Ishikawa (cell line): ENCODE results near the gene SPATA16.

Source experiments
- CEBPB ChIP-seq: IDR thresholded peaks from 2 replicates; pipeline ENCODE4 v1.6.1; 2012
- CREB1 ChIP-seq: IDR thresholded peaks from 2 replicates; pipeline ENCODE4 v1.6.1; 2012; ENCODE audit warnings: low read depth
- EGR1 ChIP-seq: IDR thresholded peaks from 2 replicates; pipeline ENCODE4 v1.6.1; 2012
- EP300 ChIP-seq: IDR thresholded peaks from 2 replicates; pipeline ENCODE4 v1.6.1; 2012; ENCODE audit warnings: borderline replicate concordance
- FOXM1 ChIP-seq: IDR thresholded peaks from 2 replicates; pipeline ENCODE4 v1.6.1; 2012; ENCODE audit warnings: low read depth, borderline replicate concordance
- NFIC ChIP-seq: IDR thresholded peaks from 2 replicates; pipeline ENCODE4 v1.6.1; 2012
- RAD21 ChIP-seq: IDR thresholded peaks from 2 replicates; pipeline ENCODE4 v1.6.1; 2012; ENCODE audit warnings: low read depth
- TAF1 ChIP-seq: IDR thresholded peaks from 2 replicates; pipeline ENCODE4 v1.6.1; 2012; ENCODE audit warnings: low read depth, mild to moderate bottlenecking
- TCF12 ChIP-seq: IDR thresholded peaks from 2 replicates; pipeline ENCODE4 v1.6.1; 2012; ENCODE audit warnings: low read depth
- TEAD4 ChIP-seq: IDR thresholded peaks from 2 replicates; pipeline ENCODE4 v1.6.1; 2012
- USF1 ChIP-seq: IDR thresholded peaks from 2 replicates; pipeline ENCODE4 v1.6.1; 2012
- YY1 ChIP-seq: IDR thresholded peaks from 2 replicates; pipeline ENCODE4 v1.6.1; 2012; ENCODE audit warnings: low read depth
- ZBTB7A ChIP-seq: IDR thresholded peaks from 2 replicates; pipeline ENCODE4 v1.6.1; 2012; ENCODE audit warnings: low read depth
- TF ChIP-seq, protein P1 (sequence below): IDR thresholded peaks from 2 replicates; pipeline ENCODE4 v1.6.1; 2012; ENCODE audit warnings: low read depth, mild to moderate bottlenecking
- TF ChIP-seq, protein P2 (sequence below): IDR thresholded peaks from 2 replicates; pipeline ENCODE4 v1.6.1; 2012

SPATA16 gene

GRCh38 chr3:173065543-173065981 lies 75.5 kb downstream of the SPATA16 start:
- TF ChIP-seq, protein P1, sequence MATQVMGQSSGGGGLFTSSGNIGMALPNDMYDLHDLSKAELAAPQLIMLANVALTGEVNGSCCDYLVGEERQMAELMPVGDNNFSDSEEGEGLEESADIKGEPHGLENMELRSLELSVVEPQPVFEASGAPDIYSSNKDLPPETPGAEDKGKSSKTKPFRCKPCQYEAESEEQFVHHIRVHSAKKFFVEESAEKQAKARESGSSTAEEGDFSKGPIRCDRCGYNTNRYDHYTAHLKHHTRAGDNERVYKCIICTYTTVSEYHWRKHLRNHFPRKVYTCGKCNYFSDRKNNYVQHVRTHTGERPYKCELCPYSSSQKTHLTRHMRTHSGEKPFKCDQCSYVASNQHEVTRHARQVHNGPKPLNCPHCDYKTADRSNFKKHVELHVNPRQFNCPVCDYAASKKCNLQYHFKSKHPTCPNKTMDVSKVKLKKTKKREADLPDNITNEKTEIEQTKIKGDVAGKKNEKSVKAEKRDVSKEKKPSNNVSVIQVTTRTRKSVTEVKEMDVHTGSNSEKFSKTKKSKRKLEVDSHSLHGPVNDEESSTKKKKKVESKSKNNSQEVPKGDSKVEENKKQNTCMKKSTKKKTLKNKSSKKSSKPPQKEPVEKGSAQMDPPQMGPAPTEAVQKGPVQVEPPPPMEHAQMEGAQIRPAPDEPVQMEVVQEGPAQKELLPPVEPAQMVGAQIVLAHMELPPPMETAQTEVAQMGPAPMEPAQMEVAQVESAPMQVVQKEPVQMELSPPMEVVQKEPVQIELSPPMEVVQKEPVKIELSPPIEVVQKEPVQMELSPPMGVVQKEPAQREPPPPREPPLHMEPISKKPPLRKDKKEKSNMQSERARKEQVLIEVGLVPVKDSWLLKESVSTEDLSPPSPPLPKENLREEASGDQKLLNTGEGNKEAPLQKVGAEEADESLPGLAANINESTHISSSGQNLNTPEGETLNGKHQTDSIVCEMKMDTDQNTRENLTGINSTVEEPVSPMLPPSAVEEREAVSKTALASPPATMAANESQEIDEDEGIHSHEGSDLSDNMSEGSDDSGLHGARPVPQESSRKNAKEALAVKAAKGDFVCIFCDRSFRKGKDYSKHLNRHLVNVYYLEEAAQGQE = no peak
- TF ChIP-seq ZBTB7A = no peak
- TF ChIP-seq EP300 = no peak
- TF ChIP-seq TAF1 = no peak
- no peak for TF ChIP-seq NFIC
- TF ChIP-seq FOXM1 = no peak
- no peak for TF ChIP-seq USF1
- TF ChIP-seq EGR1 = no peak
- no peak for TF ChIP-seq RAD21
- TF ChIP-seq CREB1 = no peak
- TF ChIP-seq TEAD4 = no peak
- no peak for TF ChIP-seq CEBPB
- TF ChIP-seq, protein P2, sequence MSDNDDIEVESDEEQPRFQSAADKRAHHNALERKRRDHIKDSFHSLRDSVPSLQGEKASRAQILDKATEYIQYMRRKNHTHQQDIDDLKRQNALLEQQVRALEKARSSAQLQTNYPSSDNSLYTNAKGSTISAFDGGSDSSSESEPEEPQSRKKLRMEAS = no peak
- no peak for TF ChIP-seq YY1

GRCh38 chr3:173064631-173065030 lies 76.4 kb downstream of the SPATA16 start:
- no peak for TF ChIP-seq TCF12
- no peak for TF ChIP-seq YY1
- TF ChIP-seq, protein P2 = no peak
- TF ChIP-seq FOXM1 = no peak
- TF ChIP-seq USF1 = no peak
- no peak for TF ChIP-seq NFIC
- TF ChIP-seq RAD21 = no peak
- TF ChIP-seq, protein P1 = no peak
- no peak for TF ChIP-seq EP300
- no peak for TF ChIP-seq CREB1
- no peak for TF ChIP-seq EGR1
- TF ChIP-seq ZBTB7A = no peak
- TF ChIP-seq CEBPB = no peak
- TF ChIP-seq TAF1 = no peak
- no peak for TF ChIP-seq TEAD4

DNA sequence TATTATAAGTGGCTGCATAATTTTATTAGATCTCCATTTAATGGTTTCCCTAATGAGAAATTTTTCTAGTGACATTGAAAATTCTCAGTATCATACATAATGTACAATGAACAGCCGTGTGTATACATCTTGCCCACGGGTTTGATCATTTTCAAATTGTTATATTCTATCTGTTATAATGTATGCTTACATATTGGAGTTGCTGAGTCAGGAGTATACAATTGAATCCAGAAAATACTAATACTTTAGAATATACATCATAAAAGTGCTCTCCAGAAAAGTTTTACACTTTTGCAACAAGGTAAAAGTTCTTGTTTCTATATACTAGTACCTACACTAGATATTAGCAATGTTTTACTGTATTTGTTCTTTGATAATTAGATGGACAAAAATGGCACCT lies 82.8 kb downstream of the SPATA16 start:
- TF ChIP-seq CEBPB (no peak), EGR1 (no peak), CREB1 (no peak)

GRCh38 chr3:173055228-173055933 lies 85.7 kb downstream of the SPATA16 start:
- TF ChIP-seq, protein P1 = no peak
- TF ChIP-seq CEBPB = no peak
- TF ChIP-seq YY1 = no peak
- no peak for TF ChIP-seq ZBTB7A
- TF ChIP-seq EGR1 = no peak
- TF ChIP-seq TCF12 = no peak
- no peak for TF ChIP-seq TEAD4
- no peak for TF ChIP-seq NFIC
- TF ChIP-seq EP300 = no peak
- TF ChIP-seq RAD21 = no peak
- TF ChIP-seq FOXM1 = no peak
- TF ChIP-seq USF1 = no peak
- TF ChIP-seq CREB1 = no peak
- TF ChIP-seq, protein P2 = no peak
- no peak for TF ChIP-seq TAF1
